H1 (cell line): ENCODE results near the gene GALNT6. TPM values are rescaled to one million over a fixed set of nuclear protein-coding genes. Genes with fewer than 3 reads are reported as not detected.

Experiments
- polyA plus RNA-seq, 7 experiments: library from polyadenylated mRNA; depleted of rRNA in 3 of 7; stranded (reverse) in 5 of 7; unstranded in 2 of 7; fragments of >200 nt in 5 of 7; fragments of 200-250 nt in 2 of 7; gene quantifications; 1 replicate in 5 of 7; 2 replicates in 1 of 7; 4 replicates in 1 of 7; pipeline versions ENCODE4 v1.2.1 to v1.2.3, GENCODE V29; 2011 to 2013; ENCODE audit warnings: missing spikeins in 2 of 7, mixed read lengths in 2 of 7
- total RNA-seq: library from RNA; stranded (reverse); fragmentation: NEBNext Ultra II Directional; extraction: Animal tissue kit (Norgen Biotek cat#: 25700); gene quantifications from 2 replicates; pipeline ENCODE4 v1.2.1, GENCODE V29; 2021
- TF ChIP-seq, protein P1 (sequence below): IDR thresholded peaks from 2 replicates; pipeline ENCODE4 v1.6.1; 2012; ENCODE audit warnings: inconsistent platforms

The GALNT6 gene
- total and polyA plus RNA-seq, 2 of the 8 experiments (the other 6 are each of a cell fraction or from before 2014, with no cell fraction given), result 5.8 to 10.7 TPM

DNA sequence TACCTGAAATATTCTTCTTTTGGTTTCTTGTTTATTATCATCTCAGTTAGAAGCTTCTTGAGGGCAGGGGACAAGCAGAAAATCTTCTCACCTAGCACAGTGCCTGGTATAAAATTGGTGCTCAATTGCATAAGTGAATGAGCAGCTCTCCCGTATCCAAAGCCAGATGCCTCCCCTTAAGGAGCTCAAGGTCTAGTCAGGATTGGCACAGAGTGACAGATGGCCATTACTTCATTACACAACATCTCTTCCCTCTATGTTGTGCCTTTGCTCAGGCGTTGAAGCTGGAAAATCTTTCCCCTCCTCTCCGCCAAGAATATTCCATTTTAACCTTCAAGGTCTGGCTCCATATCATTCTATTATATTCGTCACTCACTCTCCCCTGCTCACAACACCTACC, 37.0 kb upstream of the GALNT6 start (continued):
- TF ChIP-seq, protein P1, sequence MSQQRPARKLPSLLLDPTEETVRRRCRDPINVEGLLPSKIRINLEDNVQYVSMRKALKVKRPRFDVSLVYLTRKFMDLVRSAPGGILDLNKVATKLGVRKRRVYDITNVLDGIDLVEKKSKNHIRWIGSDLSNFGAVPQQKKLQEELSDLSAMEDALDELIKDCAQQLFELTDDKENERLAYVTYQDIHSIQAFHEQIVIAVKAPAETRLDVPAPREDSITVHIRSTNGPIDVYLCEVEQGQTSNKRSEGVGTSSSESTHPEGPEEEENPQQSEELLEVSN, result no peak
